Measurements from ENCODE around the gene AMHR2. TPM values are rescaled to one million over a fixed set of nuclear protein-coding genes. Genes with fewer than 3 reads are reported as not detected.

The AMHR2 gene
- polyA plus RNA-seq, 3 donors, result not detected

DNA sequence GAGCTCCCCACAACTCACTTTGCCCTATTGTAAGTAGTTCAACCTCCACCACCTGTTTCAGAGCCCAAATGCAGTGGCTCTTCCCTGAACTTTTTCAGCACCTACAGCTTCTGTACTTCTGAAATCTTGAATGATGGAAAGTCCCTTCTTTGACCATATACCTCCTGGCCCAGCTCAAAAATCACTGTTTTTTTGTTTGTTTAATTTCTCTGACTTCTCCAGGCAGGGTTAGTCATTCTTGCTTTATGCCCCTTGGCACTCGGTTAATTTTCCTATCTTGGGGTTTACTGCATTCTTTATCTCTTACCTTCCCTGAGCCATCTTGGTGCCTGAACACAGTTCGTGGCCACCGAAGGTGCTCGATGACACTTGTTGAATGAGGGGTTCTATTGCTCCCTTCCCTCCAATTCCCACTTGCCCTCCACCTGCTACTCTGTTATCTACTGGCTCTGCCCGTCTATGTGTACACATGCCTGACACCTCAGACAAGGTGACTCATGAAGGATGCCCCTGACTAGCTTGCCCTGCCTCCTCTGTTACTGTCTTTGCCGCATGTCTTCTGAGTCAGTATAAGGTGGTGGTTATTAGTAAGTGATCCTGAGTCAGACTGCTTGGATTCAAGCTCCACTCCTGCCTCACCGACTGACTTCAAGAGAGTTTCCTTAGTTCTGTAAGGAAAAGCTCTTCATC is 4.4 kb downstream of the AMHR2 start:
- peaks cover 4 to 7% (median 4%) of the 10 kb centered on the region in 3 donors for H3K27me3 Mint-ChIP-seq (ENCODE audit: low read depth in 3 of 3)
- Histone ChIP-seq H3K27ac (ENCODE audit: low read depth in 1 of 2, low read length in 2 of 2) (no peak overlapping the region), H3K79me2 (ENCODE audit: insufficient read depth, low read length) (no peaks in the 10 kb centered on the region), H2AFZ (ENCODE audit: insufficient read depth, low read depth, low read length, poor library complexity, severe bottlenecking) (no peak overlapping the region), H3K4me1 (ENCODE audit: control insufficient read depth in 1 of 2, insufficient read depth in 2 of 2, low read length in 2 of 2) (no peaks in the 10 kb centered on the region), H3K4me3 (replicated peaks in 1 of 3; ENCODE audit: low read depth in 2 of 3, low read length in 3 of 3) (no peak overlapping the region), H3K9ac (ENCODE audit: insufficient read depth, low read length, poor library complexity, severe bottlenecking) (no peak overlapping the region), H3K9me3 (replicated peaks in 1 of 2; ENCODE audit: control insufficient read depth in 1 of 2, insufficient read depth in 1 of 2, low read length in 2 of 2) (no peaks in the 10 kb centered on the region), H3K36me3 (replicated peaks in 1 of 2; ENCODE audit: control insufficient read depth in 1 of 2, insufficient read depth in 2 of 2, low read length in 2 of 2) (no peaks in the 10 kb centered on the region), H3K4me2 (replicated peaks; ENCODE audit: extremely low read depth, low read length, poor library complexity, severe bottlenecking) (no peak overlapping the region), H4K20me1 (ENCODE audit: insufficient read depth, low read length) (no peaks in the 10 kb centered on the region), H3K27me3 (ENCODE audit: control insufficient read depth in 2 of 2, insufficient read depth in 2 of 2, low read length in 2 of 2) (no peaks in the 10 kb centered on the region)
- DNase-seq, result peak in 1 of 3 donors; percentile 27
- TF ChIP-seq, protein P1, sequence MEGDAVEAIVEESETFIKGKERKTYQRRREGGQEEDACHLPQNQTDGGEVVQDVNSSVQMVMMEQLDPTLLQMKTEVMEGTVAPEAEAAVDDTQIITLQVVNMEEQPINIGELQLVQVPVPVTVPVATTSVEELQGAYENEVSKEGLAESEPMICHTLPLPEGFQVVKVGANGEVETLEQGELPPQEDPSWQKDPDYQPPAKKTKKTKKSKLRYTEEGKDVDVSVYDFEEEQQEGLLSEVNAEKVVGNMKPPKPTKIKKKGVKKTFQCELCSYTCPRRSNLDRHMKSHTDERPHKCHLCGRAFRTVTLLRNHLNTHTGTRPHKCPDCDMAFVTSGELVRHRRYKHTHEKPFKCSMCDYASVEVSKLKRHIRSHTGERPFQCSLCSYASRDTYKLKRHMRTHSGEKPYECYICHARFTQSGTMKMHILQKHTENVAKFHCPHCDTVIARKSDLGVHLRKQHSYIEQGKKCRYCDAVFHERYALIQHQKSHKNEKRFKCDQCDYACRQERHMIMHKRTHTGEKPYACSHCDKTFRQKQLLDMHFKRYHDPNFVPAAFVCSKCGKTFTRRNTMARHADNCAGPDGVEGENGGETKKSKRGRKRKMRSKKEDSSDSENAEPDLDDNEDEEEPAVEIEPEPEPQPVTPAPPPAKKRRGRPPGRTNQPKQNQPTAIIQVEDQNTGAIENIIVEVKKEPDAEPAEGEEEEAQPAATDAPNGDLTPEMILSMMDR (IDR thresholded peaks at IDR 0.05), result no peak
- intact Hi-C loops (cut with micrococcal nuclease), result no loop called here
- H3K4me1 Mint-ChIP-seq, result no peaks in the 10 kb centered on the region
- no peaks in the 10 kb centered on the region for H3K36me3 Mint-ChIP-seq
- 100% methylated on average over 3 of the region's 7 CpGs for WGBS (ENCODE audit: insufficient coverage)
- H3K9me3 Mint-ChIP-seq, result no peaks in the 10 kb centered on the region
- H3K27ac Mint-ChIP-seq, result no peak overlapping the region
- H3K4me3 Mint-ChIP-seq, result no peak overlapping the region

DNA sequence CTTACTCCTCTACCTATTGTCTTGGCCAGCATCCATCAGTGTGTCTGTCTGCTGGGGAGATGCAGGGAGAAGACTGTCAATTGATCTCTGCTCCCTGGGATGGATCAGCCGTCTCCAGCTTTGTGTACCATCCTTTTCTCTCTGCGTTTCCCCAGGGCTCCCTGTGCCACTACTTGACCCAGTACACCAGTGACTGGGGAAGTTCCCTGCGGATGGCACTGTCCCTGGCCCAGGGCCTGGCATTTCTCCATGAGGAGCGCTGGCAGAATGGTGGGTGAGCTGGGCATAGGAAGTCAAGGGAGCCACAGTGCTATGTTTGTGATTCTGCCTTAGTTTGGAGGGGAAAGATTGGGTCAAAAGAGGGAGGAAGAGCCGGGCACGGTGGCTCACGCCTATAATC is 5.1 kb downstream of the AMHR2 start:
- Mint-ChIP-seq H3K4me1 (no peaks in the 10 kb centered on the region), H3K36me3 (no peaks in the 10 kb centered on the region), H3K4me3 (no peak overlapping the region), H3K27me3 (ENCODE audit: low read depth in 3 of 3) (peaks cover 3 to 7% (median 4%) of the 10 kb centered on the region in 3 donors), H3K9me3 (no peaks in the 10 kb centered on the region), H3K27ac (no peak overlapping the region)
- Histone ChIP-seq H4K20me1 (ENCODE audit: insufficient read depth, low read length) (no peaks in the 10 kb centered on the region), H3K79me2 (ENCODE audit: insufficient read depth, low read length) (no peaks in the 10 kb centered on the region), H3K9me3 (replicated peaks in 1 of 2; ENCODE audit: control insufficient read depth in 1 of 2, insufficient read depth in 1 of 2, low read length in 2 of 2) (no peaks in the 10 kb centered on the region), H3K9ac (ENCODE audit: insufficient read depth, low read length, poor library complexity, severe bottlenecking) (no peak overlapping the region), H3K4me2 (replicated peaks; ENCODE audit: extremely low read depth, low read length, poor library complexity, severe bottlenecking) (no peak overlapping the region), H3K27ac (ENCODE audit: low read depth in 1 of 2, low read length in 2 of 2) (no peak overlapping the region), H3K27me3 (ENCODE audit: control insufficient read depth in 2 of 2, insufficient read depth in 2 of 2, low read length in 2 of 2) (no peaks in the 10 kb centered on the region), H2AFZ (ENCODE audit: insufficient read depth, low read depth, low read length, poor library complexity, severe bottlenecking) (no peak overlapping the region), H3K36me3 (replicated peaks in 1 of 2; ENCODE audit: control insufficient read depth in 1 of 2, insufficient read depth in 2 of 2, low read length in 2 of 2) (no peaks in the 10 kb centered on the region), H3K4me1 (ENCODE audit: control insufficient read depth in 1 of 2, insufficient read depth in 2 of 2, low read length in 2 of 2) (no peaks in the 10 kb centered on the region), H3K4me3 (replicated peaks in 1 of 3; ENCODE audit: low read depth in 2 of 3, low read length in 3 of 3) (no peak overlapping the region)
- 100% methylated on average over 3 of the region's 7 CpGs for WGBS (ENCODE audit: insufficient coverage)
- no peak for DNase-seq
- intact Hi-C loops (cut with micrococcal nuclease), result no loop called here
- TF ChIP-seq, protein P1 (IDR thresholded peaks at IDR 0.05), result no peak

Measured in CD14-positive monocyte (primary cell).